Cardiac fibroblast (primary cell): ENCODE data around the gene MMRN1.

Source experiments
- DNase-seq, 2 donors: peaks; one replicate each; pipeline versions ENCODE4 v3.0.0 to v3.0.0-alpha.2; 2010; ENCODE audit warnings: low read depth in 2 of 2
- H3K4me3 ChIP-seq, 2 donors: replicated peaks in 1 of 2; 1 replicate in 1 of 2; 2 replicates in 1 of 2; pipeline ENCODE4 v1.5.1; 2011; ENCODE audit warnings: low read depth in 2 of 2, low read length in 2 of 2, mild to moderate bottlenecking in 2 of 2, moderate library complexity in 1 of 2
- TF ChIP-seq, protein P1 (sequence below): IDR thresholded peaks from one replicate; pipeline ENCODE4 v1.5.1; 2011; ENCODE audit warnings: low read depth, mild to moderate bottlenecking, low read length, inconsistent platforms

MMRN1 gene, protein sequence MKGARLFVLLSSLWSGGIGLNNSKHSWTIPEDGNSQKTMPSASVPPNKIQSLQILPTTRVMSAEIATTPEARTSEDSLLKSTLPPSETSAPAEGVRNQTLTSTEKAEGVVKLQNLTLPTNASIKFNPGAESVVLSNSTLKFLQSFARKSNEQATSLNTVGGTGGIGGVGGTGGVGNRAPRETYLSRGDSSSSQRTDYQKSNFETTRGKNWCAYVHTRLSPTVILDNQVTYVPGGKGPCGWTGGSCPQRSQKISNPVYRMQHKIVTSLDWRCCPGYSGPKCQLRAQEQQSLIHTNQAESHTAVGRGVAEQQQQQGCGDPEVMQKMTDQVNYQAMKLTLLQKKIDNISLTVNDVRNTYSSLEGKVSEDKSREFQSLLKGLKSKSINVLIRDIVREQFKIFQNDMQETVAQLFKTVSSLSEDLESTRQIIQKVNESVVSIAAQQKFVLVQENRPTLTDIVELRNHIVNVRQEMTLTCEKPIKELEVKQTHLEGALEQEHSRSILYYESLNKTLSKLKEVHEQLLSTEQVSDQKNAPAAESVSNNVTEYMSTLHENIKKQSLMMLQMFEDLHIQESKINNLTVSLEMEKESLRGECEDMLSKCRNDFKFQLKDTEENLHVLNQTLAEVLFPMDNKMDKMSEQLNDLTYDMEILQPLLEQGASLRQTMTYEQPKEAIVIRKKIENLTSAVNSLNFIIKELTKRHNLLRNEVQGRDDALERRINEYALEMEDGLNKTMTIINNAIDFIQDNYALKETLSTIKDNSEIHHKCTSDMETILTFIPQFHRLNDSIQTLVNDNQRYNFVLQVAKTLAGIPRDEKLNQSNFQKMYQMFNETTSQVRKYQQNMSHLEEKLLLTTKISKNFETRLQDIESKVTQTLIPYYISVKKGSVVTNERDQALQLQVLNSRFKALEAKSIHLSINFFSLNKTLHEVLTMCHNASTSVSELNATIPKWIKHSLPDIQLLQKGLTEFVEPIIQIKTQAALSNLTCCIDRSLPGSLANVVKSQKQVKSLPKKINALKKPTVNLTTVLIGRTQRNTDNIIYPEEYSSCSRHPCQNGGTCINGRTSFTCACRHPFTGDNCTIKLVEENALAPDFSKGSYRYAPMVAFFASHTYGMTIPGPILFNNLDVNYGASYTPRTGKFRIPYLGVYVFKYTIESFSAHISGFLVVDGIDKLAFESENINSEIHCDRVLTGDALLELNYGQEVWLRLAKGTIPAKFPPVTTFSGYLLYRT

DNA sequence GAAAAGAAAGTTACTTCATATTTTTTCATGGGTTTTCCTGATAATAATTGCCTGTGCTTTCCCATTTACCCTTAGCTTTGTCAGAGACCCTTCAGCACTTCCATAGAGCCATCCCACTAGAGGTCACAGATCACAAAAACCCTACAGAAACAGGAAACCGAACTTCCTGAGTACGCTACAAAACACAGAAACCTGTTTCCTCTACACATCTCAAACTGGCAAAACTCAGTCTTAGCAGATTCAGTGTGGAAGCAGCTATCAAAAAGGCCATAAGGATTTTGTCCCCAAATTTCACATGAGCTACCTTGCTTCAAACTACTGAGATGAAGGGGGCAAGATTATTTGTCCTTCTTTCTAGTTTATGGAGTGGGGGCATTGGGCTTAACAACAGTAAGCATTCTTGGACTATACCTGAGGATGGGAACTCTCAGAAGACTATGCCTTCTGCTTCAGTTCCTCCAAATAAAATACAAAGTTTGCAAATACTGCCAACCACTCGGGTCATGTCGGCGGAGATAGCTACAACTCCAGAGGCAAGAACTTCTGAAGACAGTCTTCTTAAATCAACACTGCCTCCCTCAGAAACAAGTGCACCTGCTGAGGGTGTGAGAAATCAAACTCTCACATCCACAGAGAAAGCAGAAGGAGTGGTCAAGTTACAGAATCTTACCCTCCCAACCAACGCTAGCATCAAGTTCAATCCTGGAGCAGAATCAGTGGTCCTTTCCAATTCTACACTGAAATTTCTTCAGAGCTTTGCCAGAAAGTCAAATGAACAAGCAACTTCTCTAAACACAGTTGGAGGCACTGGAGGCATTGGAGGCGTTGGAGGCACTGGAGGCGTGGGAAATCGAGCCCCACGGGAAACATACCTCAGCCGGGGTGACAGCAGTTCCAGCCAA is at the start of gene MMRN1:
Gene MMRN1, plus strand, starts transcription at position 206 of the 902 bp plus-strand sequence. Its CDS starts 118 bp downstream, at position 324.
- TF ChIP-seq, protein P1, sequence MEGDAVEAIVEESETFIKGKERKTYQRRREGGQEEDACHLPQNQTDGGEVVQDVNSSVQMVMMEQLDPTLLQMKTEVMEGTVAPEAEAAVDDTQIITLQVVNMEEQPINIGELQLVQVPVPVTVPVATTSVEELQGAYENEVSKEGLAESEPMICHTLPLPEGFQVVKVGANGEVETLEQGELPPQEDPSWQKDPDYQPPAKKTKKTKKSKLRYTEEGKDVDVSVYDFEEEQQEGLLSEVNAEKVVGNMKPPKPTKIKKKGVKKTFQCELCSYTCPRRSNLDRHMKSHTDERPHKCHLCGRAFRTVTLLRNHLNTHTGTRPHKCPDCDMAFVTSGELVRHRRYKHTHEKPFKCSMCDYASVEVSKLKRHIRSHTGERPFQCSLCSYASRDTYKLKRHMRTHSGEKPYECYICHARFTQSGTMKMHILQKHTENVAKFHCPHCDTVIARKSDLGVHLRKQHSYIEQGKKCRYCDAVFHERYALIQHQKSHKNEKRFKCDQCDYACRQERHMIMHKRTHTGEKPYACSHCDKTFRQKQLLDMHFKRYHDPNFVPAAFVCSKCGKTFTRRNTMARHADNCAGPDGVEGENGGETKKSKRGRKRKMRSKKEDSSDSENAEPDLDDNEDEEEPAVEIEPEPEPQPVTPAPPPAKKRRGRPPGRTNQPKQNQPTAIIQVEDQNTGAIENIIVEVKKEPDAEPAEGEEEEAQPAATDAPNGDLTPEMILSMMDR: no peak
- DNase-seq: peak in 1 of 2 donors; percentile 10
- no peak within 1 kb of the TSS for H3K4me3 ChIP-seq

DNA sequence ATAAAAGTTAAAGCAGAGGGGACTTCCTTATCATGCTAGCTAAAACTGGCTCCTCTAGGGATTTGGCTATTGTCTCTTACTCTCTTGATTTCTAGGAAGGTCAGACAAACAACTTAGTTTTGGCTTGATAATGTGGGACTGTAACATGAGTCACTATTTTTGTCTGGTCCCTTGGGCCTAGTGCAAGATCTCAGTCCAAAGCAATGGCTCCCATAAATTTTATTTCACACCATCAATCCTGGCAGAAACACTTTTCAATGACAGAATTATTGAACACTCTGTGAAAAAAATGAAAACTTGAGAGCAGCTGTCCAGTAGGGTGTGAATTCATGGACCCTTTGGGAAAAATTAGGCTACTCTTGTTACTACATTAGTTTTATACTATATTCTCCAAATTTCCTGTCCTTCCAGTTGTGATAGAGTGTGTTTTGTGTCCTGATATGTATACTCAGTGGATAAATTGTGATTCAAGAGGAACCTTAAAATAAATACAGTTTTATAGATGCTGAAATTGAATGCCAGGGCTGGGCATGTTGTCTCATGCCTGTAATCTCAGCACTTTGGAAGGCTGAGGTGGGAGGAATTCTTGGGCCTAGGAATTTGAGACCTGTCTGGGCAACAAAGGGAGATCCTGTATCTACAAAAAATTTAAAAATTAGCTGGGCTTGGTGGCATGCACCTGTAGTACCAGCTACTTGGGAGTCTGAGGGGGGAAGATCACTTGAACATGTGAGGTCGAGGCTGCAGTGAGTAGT is 46.9 kb upstream of the MMRN1 start:
- no peak for DNase-seq
- no peak overlapping the region for H3K4me3 ChIP-seq
- TF ChIP-seq, protein P1: no peak

DNA sequence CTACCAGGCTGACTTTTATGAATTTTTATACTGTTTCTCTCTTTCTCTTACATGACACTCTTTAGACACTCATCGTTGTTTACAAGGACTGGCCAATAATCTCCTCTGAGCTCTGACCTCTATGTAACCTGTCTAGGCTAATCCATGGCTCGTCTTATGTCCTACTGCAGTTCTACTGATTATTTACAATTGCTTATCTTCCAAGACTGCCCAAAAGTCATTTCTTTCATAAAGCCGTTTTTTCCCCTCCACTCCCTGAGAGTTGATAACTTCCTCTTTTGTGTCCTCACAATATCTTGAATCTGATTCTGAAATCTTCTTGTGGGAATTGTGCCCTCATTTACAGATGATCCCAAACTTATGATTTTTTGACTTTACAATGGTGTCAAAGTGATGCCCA is 39.4 kb upstream of the MMRN1 start:
- DNase-seq: no peak
- no peak overlapping the region for H3K4me3 ChIP-seq
- TF ChIP-seq, protein P1: no peak

DNA sequence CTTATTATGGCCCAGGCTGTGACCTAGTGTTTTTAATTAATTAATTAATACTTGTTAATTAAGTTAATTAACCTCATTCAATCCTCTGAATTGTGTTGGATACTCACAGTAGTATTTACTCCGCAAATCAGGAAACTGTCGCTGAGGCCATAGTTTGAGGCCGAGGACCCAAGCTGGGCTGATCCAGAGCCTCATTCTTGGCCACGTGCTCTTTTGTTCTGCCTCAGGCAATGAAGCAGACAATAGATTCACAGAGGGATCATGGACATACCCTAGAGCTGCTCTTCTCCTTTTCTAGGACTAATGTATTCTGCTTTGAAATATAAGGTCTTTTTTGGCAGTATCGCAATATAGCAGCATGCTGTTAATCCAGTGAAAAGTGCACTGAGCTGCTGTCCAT is 33.7 kb upstream of the MMRN1 start:
- no peak overlapping the region for H3K4me3 ChIP-seq
- DNase-seq: no peak
- TF ChIP-seq, protein P1: no peak

DNA sequence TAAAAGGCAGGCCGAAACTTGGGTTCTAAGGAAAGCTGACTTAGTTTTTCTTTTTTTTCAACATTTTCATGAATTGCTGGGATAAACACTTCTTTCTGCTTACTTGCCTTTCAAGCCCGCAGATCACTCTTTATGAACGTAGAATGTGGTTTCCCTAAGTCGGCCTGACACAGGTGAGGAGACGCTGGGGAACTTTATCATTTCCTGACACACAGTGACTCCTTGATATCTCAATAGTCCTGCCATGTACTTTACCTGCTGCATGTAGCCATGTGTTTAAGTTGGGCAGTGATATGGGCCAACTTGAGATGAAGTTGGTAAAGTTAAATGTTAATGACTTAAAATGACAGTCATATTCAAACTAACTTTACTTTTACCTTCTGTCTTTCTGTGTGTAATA is 31.1 kb upstream of the MMRN1 start:
- H3K4me3 ChIP-seq: no peak overlapping the region
- no peak for DNase-seq
- TF ChIP-seq, protein P1: no peak
